Prostate gland (tissue), 2 donors: ENCODE data around the gene KRTAP4-6. TPM values are rescaled to one million over a fixed set of nuclear protein-coding genes. Genes with fewer than 3 reads are reported as not detected.
"Not testable (repeated sequence)": the region's sequence is repeated elsewhere in the genome, so short reads cannot be mapped to it uniquely, and the experiment has no call there.

ENCODE experiments used
- DNase-seq: peaks from one replicate; pipeline ENCODE4 v3.0.0-alpha.2; 2019; ENCODE audit warnings: low spot score
- H3K27ac ChIP-seq, 2 donors: fragments of 200-600 bp; sonication (generic); 2 replicates each; pipeline ENCODE4 v1.5.1; 2017 to 2019
- H3K27me3 ChIP-seq: fragments of 200-600 bp; sonication (generic); replicated peaks from 2 replicates; pipeline ENCODE4 v1.5.1; 2019; ENCODE audit not compliant: insufficient read depth
- H3K36me3 ChIP-seq, 2 donors: fragments of 200-600 bp; sonication (generic); 1 replicate in 1 of 2; 2 replicates in 1 of 2; pipeline versions ENCODE4 v1.5.1 to v1.8.1; 2017 to 2019
- H3K4me1 ChIP-seq: fragments of 200-600 bp; sonication (generic); replicated peaks from 2 replicates; pipeline ENCODE4 v1.5.1; 2019
- H3K4me3 ChIP-seq, 2 donors: fragments of 200-600 bp; sonication (generic); 2 replicates each; pipeline ENCODE4 v1.5.1; 2017 to 2019
- H3K9me3 ChIP-seq: fragments of 200-600 bp; sonication (generic); 2 replicates; pipeline ENCODE4 v1.5.1; 2017
- POLR2A ChIP-seq: fragments of 450-650 bp; IDR thresholded peaks from one replicate; pipeline ENCODE4 v1.6.1; 2016; ENCODE audit warnings: antibody characterized with exemption, mild to moderate bottlenecking
- POLR2AphosphoS5 ChIP-seq: sonication (generic); formaldehyde crosslinking; IDR thresholded peaks from one replicate; pipeline ENCODE4 v1.6.1; 2017; ENCODE audit warnings: antibody characterized with exemption
- WGBS: methylation state at CpG from one replicate; pipeline ENCODE4 v1.1.5; 2018; 5-methylcytosine and 5-hydroxymethylcytosine counted together
- intact Hi-C: fragments of 100-400 bp; cut with DNase I; formaldehyde crosslinking; loops from one replicate; pipeline ENCODE4 v1.14.2; 2022
- total RNA-seq, 2 donors: library from RNA; depleted of rRNA; stranded (reverse); fragments of >200 nt; gene quantifications; one replicate each; pipeline ENCODE4 v1.1.0, GENCODE V29; 2016
- TF ChIP-seq, protein P1 (sequence below), 4 experiments: fragments of 200-600 bp in 2 of 4; fragments of 450-650 bp in 2 of 4; sonication (generic) in 2 of 4; IDR thresholded peaks; 1 replicate in 3 of 4; 2 replicates in 1 of 4; pipeline ENCODE4 v1.5.1; 2016 to 2019; ENCODE audit warnings: antibody characterized with exemption in 4 of 4, mild to moderate bottlenecking in 2 of 4, moderate library complexity in 2 of 4

The KRTAP4-6 gene
- total RNA-seq, 2 donors from 2014 or later, result not detected

DNA sequence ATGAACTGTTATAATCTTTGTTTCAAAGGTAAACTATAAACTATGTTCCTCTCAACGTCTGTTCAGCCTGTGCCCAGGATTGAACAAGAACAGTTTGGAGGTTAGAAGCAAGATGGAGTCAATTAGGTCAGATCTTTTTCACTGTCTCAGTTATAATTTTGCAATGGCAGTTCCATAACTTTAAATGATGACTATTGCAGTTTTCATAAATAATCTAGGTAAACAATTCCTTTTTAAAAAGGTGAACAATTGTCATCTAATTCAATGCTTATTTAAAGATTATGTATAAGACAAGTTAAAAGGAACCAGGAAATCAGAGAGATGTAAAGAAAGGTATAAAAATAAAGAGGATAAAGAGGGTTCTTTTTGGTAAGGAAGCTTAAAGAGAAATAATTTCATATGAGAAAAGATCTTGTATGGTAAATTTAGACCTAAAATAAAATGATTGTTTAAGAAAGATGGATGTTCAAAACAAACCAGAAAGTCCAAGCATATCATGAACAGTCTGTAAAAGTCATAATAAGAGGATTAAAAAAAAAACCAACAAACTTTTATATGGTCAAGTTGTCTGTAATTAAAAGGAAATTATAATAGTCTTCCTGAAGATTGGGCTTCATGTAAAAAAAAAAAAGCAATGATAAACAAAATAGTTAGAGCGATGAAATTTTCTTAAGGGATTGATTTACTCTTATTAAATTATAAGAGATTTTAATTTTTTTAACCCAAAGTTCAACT lies 29.0 kb downstream of the KRTAP4-6 start:
- intact Hi-C loops, result no loop called here
- Histone ChIP-seq H3K4me1 (no peaks in the 10 kb centered on the region), H3K27me3 (no peaks in the 10 kb centered on the region), H3K4me3 (no peak overlapping the region), H3K36me3 (no peaks in the 10 kb centered on the region), H3K9me3 (no peaks in the 10 kb centered on the region), H3K27ac (no peak overlapping the region)
- 79% methylated on average over 2 of the region's 2 CpGs for WGBS
- TF ChIP-seq POLR2AphosphoS5 (no peak), POLR2A (no peak)
- TF ChIP-seq, protein P1, sequence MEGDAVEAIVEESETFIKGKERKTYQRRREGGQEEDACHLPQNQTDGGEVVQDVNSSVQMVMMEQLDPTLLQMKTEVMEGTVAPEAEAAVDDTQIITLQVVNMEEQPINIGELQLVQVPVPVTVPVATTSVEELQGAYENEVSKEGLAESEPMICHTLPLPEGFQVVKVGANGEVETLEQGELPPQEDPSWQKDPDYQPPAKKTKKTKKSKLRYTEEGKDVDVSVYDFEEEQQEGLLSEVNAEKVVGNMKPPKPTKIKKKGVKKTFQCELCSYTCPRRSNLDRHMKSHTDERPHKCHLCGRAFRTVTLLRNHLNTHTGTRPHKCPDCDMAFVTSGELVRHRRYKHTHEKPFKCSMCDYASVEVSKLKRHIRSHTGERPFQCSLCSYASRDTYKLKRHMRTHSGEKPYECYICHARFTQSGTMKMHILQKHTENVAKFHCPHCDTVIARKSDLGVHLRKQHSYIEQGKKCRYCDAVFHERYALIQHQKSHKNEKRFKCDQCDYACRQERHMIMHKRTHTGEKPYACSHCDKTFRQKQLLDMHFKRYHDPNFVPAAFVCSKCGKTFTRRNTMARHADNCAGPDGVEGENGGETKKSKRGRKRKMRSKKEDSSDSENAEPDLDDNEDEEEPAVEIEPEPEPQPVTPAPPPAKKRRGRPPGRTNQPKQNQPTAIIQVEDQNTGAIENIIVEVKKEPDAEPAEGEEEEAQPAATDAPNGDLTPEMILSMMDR (IDR thresholded peaks at IDR 0.05), result no peak
- no peak for DNase-seq

DNA sequence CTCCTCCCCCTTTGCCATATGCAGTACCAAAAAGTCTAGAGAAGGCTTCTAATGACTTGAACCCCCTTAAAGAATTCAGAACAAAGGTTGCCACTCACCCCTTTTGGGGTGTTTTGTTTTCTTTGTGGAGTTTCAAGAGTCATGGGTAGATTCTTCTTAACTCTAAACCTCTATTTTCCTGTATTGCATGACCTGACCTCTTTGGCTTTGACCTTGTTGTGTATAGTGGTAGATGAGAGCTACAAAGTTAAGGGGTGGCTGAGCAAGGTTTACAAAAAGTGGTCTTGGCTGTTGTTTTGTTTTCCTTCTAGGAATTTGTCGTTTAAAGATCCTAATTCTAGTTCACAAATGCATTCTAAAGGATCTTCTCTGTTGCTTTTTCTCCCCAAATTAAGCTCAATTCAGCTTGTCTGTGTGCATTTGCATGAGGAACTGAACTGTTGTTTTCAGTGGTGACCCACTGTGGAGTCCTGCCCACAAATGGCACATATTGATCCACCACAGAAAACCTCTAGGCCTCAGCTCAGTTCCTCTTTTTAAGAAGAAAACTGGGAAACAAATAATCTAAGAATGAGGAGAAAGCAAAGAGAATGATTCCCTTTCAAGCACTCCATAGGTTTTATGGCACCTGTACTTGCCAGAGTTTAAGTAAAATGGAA lies 31.5 kb downstream of the KRTAP4-6 start:
- intact Hi-C loops, result not testable (repeated sequence)
- WGBS, result 0% methylated on average over 1 of the region's 1 CpG

DNA sequence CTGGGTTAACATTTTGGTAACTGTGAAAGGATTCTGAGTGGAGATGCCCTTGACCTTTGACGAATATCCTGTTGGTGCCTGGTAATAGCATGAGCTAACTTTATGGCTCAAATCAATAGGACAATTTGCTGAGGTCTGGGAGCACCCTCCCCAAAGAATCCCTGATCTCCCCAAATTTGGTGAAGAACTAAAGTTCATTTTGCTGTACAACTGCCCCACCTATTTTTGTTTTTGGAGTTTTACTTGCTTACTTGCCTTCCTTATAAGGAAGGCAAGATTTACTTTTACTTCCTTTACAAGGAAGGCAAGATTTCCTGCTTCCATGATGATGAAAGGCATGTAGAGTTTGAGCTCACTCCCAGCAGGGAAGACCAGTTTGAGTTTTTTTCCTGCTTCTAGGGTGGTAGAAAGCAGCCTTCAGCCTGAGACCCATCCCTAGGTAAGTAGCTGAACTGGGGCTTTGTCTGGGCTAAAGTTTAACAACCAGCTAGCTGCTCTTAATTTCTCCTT lies 32.3 kb downstream of the KRTAP4-6 start:
- DNase-seq, result no peak
- Histone ChIP-seq H3K4me1 (no peaks in the 10 kb centered on the region), H3K9me3 (no peaks in the 10 kb centered on the region), H3K4me3 (no peak overlapping the region), H3K27ac (no peak overlapping the region), H3K36me3 (no peaks in the 10 kb centered on the region), H3K27me3 (no peaks in the 10 kb centered on the region)
- intact Hi-C loops, result no loop called here
- TF ChIP-seq POLR2A, result no peak
- TF ChIP-seq, protein P1 (IDR thresholded peaks at IDR 0.05), result no peak
- TF ChIP-seq POLR2AphosphoS5, result no peak
- WGBS, result 84% methylated on average over 1 of the region's 1 CpG

More for the DNA sequence above, 31.5 kb downstream of the KRTAP4-6 start:
- not testable (repeated sequence) for H3K27me3 ChIP-seq, H3K4me1 ChIP-seq, DNase-seq, H3K4me3 ChIP-seq, H3K9me3 ChIP-seq, H3K27ac ChIP-seq, H3K36me3 ChIP-seq

DNA sequence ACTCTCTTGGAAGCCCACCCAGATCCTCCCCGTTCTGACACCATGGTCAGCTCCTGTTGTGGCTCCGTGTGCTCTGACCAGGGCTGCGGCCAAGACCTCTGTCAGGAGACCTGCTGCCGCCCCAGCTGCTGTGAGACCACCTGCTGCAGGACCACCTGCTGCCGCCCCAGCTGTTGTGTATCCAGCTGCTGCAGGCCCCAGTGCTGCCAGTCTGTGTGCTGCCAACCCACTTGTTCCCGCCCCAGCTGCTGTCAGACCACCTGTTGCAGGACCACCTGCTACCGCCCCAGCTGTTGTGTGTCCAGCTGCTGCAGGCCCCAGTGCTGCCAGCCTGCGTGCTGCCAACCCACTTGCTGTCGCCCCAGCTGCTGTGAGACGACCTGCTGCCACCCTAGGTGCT lies 35.0 kb downstream of the KRTAP4-6 start, which contains the start of gene KRTAP4-9:
Gene KRTAP4-9, plus strand, starts transcription at position 43 of the 400 bp plus-strand sequence. Its CDS starts 0 bp downstream, at position 43.
- H3K4me3 ChIP-seq, DNase-seq, H3K27me3 ChIP-seq, H3K4me1 ChIP-seq, H3K9me3 ChIP-seq, intact Hi-C loops, H3K36me3 ChIP-seq, H3K27ac ChIP-seq: not testable (repeated sequence)
- 81% methylated on average over 7 of the region's 10 CpGs for WGBS

DNA sequence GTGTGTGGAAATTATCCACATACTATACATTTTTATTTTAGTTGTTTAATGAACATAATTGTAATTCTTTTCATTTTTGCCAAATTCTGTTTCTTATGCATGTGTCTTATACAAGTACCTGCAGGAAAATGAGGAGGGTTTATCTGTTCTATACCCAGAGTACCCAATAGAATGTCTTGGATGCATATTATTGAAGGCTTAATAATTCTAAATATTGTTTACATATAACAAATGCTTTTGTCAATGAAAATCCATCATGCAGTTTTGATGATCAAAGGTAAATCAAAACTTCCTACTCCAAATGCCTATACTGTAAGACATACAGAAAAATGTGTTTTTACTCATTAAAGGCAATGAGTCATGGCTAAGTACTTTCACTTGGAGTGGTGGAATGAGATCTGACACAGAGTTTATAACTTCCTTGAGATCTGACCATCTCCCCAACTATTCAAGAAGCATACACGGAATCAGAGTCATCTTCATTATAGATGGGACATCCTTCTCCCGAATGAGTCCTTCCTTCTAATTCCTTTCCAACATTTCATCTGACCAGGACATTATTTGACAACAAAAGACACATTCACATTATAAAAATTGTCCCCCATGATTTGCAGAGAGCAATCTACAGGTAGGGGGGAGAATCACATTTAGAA lies 35.8 kb downstream of the KRTAP4-6 start:
- not testable (repeated sequence) for H3K27me3 ChIP-seq

DNA sequence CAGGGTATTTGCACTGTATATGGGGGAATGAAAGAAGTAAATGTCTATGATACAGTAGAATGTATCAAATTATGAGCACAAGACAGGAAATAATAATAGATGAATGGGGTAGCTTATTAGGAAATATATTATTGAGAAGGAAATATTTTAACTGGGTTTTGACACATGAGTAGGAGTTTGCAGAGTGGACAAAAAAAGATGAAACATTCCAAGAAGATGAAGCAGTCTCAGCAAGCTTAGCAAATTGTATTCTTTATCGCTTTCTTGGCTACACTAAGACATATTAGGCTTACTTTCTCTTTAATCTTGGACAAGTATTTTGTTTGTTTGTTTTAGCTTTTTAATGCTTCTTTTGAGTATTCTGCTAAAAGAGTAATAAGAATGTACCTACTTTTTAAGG lies 36.4 kb downstream of the KRTAP4-6 start:
- intact Hi-C loops, result no loop called here
- no peaks in the 10 kb centered on the region for H3K9me3 ChIP-seq
- WGBS, result 93% methylated on average over 1 of the region's 1 CpG
- H3K4me1 ChIP-seq, result no peaks in the 10 kb centered on the region
- H3K27ac ChIP-seq, result no peak overlapping the region
- H3K36me3 ChIP-seq, result no peaks in the 10 kb centered on the region
- H3K4me3 ChIP-seq, result no peak overlapping the region
- H3K27me3 ChIP-seq, result no peaks in the 10 kb centered on the region
- no peak for DNase-seq
- TF ChIP-seq POLR2A, result no peak
- TF ChIP-seq, protein P1 (IDR thresholded peaks at IDR 0.05), result no peak
- no peak for TF ChIP-seq POLR2AphosphoS5

More for the DNA sequence above, 35.8 kb downstream of the KRTAP4-6 start:
- intact Hi-C loops, H3K36me3 ChIP-seq, DNase-seq, H3K4me1 ChIP-seq, H3K4me3 ChIP-seq, H3K9me3 ChIP-seq, H3K27ac ChIP-seq: not testable (repeated sequence)
- 44% methylated on average over 2 of the region's 2 CpGs for WGBS
